ENCODE results near the gene MLIP.

The MLIP gene

DNA sequence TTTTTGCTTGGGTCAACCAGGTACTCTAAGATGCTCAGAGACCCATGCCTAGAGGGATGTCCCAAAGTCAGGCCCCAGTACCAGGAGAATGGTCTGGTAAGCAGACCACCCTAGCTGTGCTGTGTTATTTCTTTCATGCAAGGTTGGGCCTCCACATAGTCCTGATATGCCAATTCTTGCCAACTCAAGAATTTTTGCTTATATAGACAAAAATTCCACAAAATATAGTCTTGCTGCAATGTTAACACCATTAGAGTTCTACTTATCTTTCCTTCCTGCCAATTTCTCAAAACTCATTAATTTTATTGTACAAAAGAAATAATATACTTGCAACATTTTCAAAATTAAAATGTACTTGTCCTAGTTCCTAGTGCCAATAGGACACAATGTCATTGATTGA is 163.1 kb downstream of the MLIP start:
- Histone ChIP-seq H3K4me3 (ENCODE audit: low read depth, low read length) (no peak overlapping the region), H3K4me1 (ENCODE audit: control insufficient read depth in 1 of 2, insufficient read depth in 2 of 2, low read length in 2 of 2) (no peaks in the 10 kb centered on the region), H3K27me3 (ENCODE audit: insufficient read depth, low read length) (no peaks in the 10 kb centered on the region), H4K91ac (ENCODE audit: low read depth, low read length) (no peak overlapping the region), H3K4ac (ENCODE audit: low read depth, low read length) (no peak overlapping the region), H2BK120ac (ENCODE audit: insufficient read depth, low read length, poor library complexity) (no peak overlapping the region), H4K8ac (ENCODE audit: low read depth, low read length) (no peak overlapping the region), H3K23ac (ENCODE audit: low read length) (no peak overlapping the region), H3K27ac (ENCODE audit: low read depth, low read length) (no peak overlapping the region), H2BK5ac (ENCODE audit: low read depth, low read length, poor library complexity) (no peak overlapping the region), H3K9ac (ENCODE audit: low read length) (no peak overlapping the region), H2AK5ac (ENCODE audit: low read length) (no peak overlapping the region), H4K12ac (ENCODE audit: low read depth, low read length) (no peak overlapping the region), H3K14ac (ENCODE audit: low read length) (no peak overlapping the region), H2AFZ (ENCODE audit: insufficient read depth, low read length, poor library complexity) (no peak overlapping the region), H3K9me3 (ENCODE audit: insufficient read depth, low read depth, low read length) (no peaks in the 10 kb centered on the region), H3K4me2 (ENCODE audit: low read length) (no peak overlapping the region), H3K36me3 (ENCODE audit: control insufficient read depth in 1 of 2, insufficient read depth in 2 of 2, low read length in 2 of 2) (no peaks in the 10 kb centered on the region), H3K79me2 (ENCODE audit: control insufficient read depth, insufficient read depth, low read length, poor library complexity) (no peaks in the 10 kb centered on the region), H3K18ac (ENCODE audit: low read length) (no peak overlapping the region), H2BK12ac (ENCODE audit: low read length) (no peak overlapping the region), H3K79me1 (ENCODE audit: low read length) (no peaks in the 10 kb centered on the region)
- DNase-seq = no peak

DNA sequence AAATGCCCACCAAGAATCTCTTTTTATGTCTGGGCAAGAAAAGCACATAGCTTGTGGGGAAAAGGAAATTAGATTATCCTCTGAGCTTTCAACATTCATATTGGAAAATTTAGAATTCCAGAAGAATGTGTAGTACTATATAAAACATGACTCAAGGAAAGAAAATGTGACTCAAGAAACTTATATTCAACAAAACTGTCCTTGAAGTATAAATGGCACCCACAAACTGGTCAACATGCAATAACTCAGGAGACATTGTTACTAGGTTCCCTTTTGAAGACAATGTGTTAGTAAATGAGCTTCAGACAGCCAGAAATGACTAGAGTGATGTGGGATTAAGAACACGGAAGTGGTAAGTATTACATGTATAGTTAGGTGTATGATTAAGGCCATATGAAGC is 170.9 kb downstream of the MLIP start:
- Histone ChIP-seq H3K9ac (ENCODE audit: low read length) (no peak overlapping the region), H3K9me3 (ENCODE audit: insufficient read depth, low read depth, low read length) (no peaks in the 10 kb centered on the region), H3K27me3 (ENCODE audit: insufficient read depth, low read length) (no peaks in the 10 kb centered on the region), H2BK120ac (ENCODE audit: insufficient read depth, low read length, poor library complexity) (no peak overlapping the region), H3K23ac (ENCODE audit: low read length) (no peak overlapping the region), H2AFZ (ENCODE audit: insufficient read depth, low read length, poor library complexity) (no peak overlapping the region), H3K18ac (ENCODE audit: low read length) (no peak overlapping the region), H2BK5ac (ENCODE audit: low read depth, low read length, poor library complexity) (no peak overlapping the region), H3K4ac (ENCODE audit: low read depth, low read length) (no peak overlapping the region), H3K4me2 (ENCODE audit: low read length) (no peak overlapping the region), H2BK12ac (ENCODE audit: low read length) (no peak overlapping the region), H3K4me3 (ENCODE audit: low read depth, low read length) (no peak overlapping the region), H3K27ac (ENCODE audit: low read depth, low read length) (no peak overlapping the region), H3K36me3 (ENCODE audit: control insufficient read depth in 1 of 2, insufficient read depth in 2 of 2, low read length in 2 of 2) (no peaks in the 10 kb centered on the region), H3K79me1 (ENCODE audit: low read length) (no peaks in the 10 kb centered on the region), H4K91ac (ENCODE audit: low read depth, low read length) (no peak overlapping the region), H2AK5ac (ENCODE audit: low read length) (no peak overlapping the region), H3K4me1 (ENCODE audit: control insufficient read depth in 1 of 2, insufficient read depth in 2 of 2, low read length in 2 of 2) (no peaks in the 10 kb centered on the region), H4K12ac (ENCODE audit: low read depth, low read length) (no peak overlapping the region), H3K79me2 (ENCODE audit: control insufficient read depth, insufficient read depth, low read length, poor library complexity) (no peaks in the 10 kb centered on the region), H3K14ac (ENCODE audit: low read length) (no peak overlapping the region), H4K8ac (ENCODE audit: low read depth, low read length) (no peak overlapping the region)
- DNase-seq = no peak
- WGBS (ENCODE audit: extremely low coverage, insufficient coverage, insufficient read length) = no CpG with 5 or more reads among the region's 1 CpG

DNA sequence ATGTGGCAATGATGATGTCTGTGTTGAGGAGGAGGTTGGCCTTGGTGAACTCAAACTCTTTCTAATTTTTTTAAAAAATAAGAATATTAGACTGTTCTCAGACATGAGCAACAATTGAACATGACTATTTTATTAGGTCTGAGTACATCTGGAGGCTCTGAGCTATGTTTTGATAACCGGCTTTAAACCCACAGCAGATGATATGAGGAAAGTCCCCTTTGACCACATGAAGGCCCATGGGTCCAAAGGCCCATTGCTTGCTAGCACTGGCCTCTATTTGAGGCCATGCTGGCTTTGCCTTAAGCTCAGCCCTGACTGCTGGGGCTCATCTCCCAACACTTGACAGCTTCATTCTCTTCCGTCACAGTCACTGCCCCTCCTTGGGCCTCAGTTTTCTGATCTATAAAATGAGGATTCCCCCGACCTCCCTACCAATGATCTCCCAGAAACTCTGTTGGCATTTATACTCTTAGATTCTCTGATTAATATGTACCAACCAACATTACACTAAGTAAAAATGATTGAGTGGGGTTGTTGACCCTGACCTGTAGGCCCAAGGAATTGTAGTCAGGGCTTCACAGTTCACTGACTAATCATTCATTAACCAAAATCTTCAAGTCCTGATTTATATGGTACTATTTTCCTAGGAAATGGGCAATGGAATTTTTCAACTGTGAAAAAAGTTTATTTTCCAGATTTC is 173.1 kb downstream of the MLIP start:
- no peak overlapping the region for H2BK5ac ChIP-seq (ENCODE audit: low read depth, low read length, poor library complexity)
- no peak overlapping the region for H2AFZ ChIP-seq (ENCODE audit: insufficient read depth, low read length, poor library complexity)
- no CpG with 5 or more reads among the region's 3 CpGs for WGBS (ENCODE audit: extremely low coverage, insufficient coverage, insufficient read length)
- no peak overlapping the region for H3K27ac ChIP-seq (ENCODE audit: low read depth, low read length)
- H3K4me2 ChIP-seq (ENCODE audit: low read length) = no peak overlapping the region
- H3K9me3 ChIP-seq (ENCODE audit: insufficient read depth, low read depth, low read length) = no peaks in the 10 kb centered on the region
- no peak overlapping the region for H3K14ac ChIP-seq (ENCODE audit: low read length)
- no peaks in the 10 kb centered on the region for H3K4me1 ChIP-seq (ENCODE audit: control insufficient read depth in 1 of 2, insufficient read depth in 2 of 2, low read length in 2 of 2)
- H3K79me2 ChIP-seq (ENCODE audit: control insufficient read depth, insufficient read depth, low read length, poor library complexity) = no peaks in the 10 kb centered on the region
- H4K91ac ChIP-seq (ENCODE audit: low read depth, low read length) = no peak overlapping the region
- H3K36me3 ChIP-seq (ENCODE audit: control insufficient read depth in 1 of 2, insufficient read depth in 2 of 2, low read length in 2 of 2) = no peaks in the 10 kb centered on the region
- H3K79me1 ChIP-seq (ENCODE audit: low read length) = no peaks in the 10 kb centered on the region
- H2AK5ac ChIP-seq (ENCODE audit: low read length) = no peak overlapping the region
- H2BK120ac ChIP-seq (ENCODE audit: insufficient read depth, low read length, poor library complexity) = no peak overlapping the region
- H4K8ac ChIP-seq (ENCODE audit: low read depth, low read length) = no peak overlapping the region
- no peak overlapping the region for H3K4ac ChIP-seq (ENCODE audit: low read depth, low read length)
- H3K9ac ChIP-seq (ENCODE audit: low read length) = no peak overlapping the region
- no peak overlapping the region for H3K23ac ChIP-seq (ENCODE audit: low read length)
- no peak overlapping the region for H3K18ac ChIP-seq (ENCODE audit: low read length)
- H3K27me3 ChIP-seq (ENCODE audit: insufficient read depth, low read length) = no peaks in the 10 kb centered on the region
- no peak overlapping the region for H2BK12ac ChIP-seq (ENCODE audit: low read length)
- DNase-seq = no peak
- H4K12ac ChIP-seq (ENCODE audit: low read depth, low read length) = no peak overlapping the region
- H3K4me3 ChIP-seq (ENCODE audit: low read depth, low read length) = no peak overlapping the region

DNA sequence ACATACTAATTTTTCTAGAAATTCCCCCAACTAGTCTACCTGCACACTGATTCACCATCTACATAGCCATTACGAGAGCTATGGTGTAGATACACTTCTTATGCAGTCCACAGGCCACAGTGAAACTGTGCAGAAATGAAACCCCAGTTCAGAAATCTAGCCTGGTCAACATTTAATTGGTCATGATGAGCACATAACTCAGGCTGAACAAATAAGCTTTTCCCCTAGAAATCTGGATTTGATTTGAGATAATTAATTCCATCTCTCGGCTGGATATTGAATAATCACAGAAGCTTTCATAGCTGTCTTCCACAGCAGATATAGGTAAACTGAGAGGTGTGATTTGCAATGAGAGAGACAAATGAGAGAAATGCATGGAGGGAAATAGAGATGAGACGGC is 174.4 kb downstream of the MLIP start:
- Histone ChIP-seq H2AK5ac (ENCODE audit: low read length) (no peak overlapping the region), H3K4ac (ENCODE audit: low read depth, low read length) (no peak overlapping the region), H3K79me2 (ENCODE audit: control insufficient read depth, insufficient read depth, low read length, poor library complexity) (no peaks in the 10 kb centered on the region), H2BK120ac (ENCODE audit: insufficient read depth, low read length, poor library complexity) (no peak overlapping the region), H3K27ac (ENCODE audit: low read depth, low read length) (no peak overlapping the region), H2AFZ (ENCODE audit: insufficient read depth, low read length, poor library complexity) (no peak overlapping the region), H3K4me3 (ENCODE audit: low read depth, low read length) (no peak overlapping the region), H3K18ac (ENCODE audit: low read length) (no peak overlapping the region), H3K9me3 (ENCODE audit: insufficient read depth, low read depth, low read length) (no peaks in the 10 kb centered on the region), H4K8ac (ENCODE audit: low read depth, low read length) (no peak overlapping the region), H3K36me3 (ENCODE audit: control insufficient read depth in 1 of 2, insufficient read depth in 2 of 2, low read length in 2 of 2) (no peaks in the 10 kb centered on the region), H3K79me1 (ENCODE audit: low read length) (no peaks in the 10 kb centered on the region), H3K4me2 (ENCODE audit: low read length) (no peak overlapping the region), H2BK5ac (ENCODE audit: low read depth, low read length, poor library complexity) (no peak overlapping the region), H4K91ac (ENCODE audit: low read depth, low read length) (no peak overlapping the region), H3K27me3 (ENCODE audit: insufficient read depth, low read length) (no peaks in the 10 kb centered on the region), H2BK12ac (ENCODE audit: low read length) (no peak overlapping the region), H4K12ac (ENCODE audit: low read depth, low read length) (no peak overlapping the region), H3K23ac (ENCODE audit: low read length) (no peak overlapping the region), H3K9ac (ENCODE audit: low read length) (no peak overlapping the region), H3K4me1 (ENCODE audit: control insufficient read depth in 1 of 2, insufficient read depth in 2 of 2, low read length in 2 of 2) (no peaks in the 10 kb centered on the region), H3K14ac (ENCODE audit: low read length) (no peak overlapping the region)
- DNase-seq = no peak
- no CpG with 5 or more reads among the region's 3 CpGs for WGBS (ENCODE audit: extremely low coverage, insufficient coverage, insufficient read length)
